GM19438 (cell line): ENCODE measurements around the gene C11orf16.
"Not testable (repeated sequence)": the region's sequence is repeated elsewhere in the genome, so short reads cannot be mapped to it uniquely, and the experiment has no call there.

Source experiments
- ATAC-seq: cut with Tn5 transposase; IDR thresholded peaks from one replicate; pipeline ENCODE4 v1.9.1; 2021; ENCODE audit warnings: low read depth; ENCODE audit not compliant: unreplicated experiment

C11orf16 gene, protein sequence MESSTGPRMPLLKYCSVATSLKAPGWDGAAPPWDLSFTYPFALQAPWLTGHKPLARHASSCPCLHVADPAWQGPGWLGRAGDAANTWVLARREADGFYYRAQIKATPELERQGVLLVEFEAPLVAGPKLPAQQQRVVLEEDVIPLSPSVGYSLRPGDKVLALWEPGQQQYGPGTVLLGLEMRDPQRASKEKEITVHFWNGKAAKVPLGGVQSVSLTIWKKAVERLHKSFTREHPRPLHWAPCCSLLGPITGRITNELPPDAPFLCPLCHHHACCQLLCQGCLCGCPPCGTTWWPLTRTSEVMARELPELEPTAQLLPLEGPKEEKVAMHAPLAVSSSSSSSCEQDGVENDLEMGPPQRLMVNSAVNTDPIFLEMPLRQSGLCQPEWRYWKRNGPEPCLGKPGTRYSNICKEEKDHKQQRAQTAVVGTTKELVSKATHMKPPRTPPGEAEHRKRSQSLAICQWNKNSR

DNA sequence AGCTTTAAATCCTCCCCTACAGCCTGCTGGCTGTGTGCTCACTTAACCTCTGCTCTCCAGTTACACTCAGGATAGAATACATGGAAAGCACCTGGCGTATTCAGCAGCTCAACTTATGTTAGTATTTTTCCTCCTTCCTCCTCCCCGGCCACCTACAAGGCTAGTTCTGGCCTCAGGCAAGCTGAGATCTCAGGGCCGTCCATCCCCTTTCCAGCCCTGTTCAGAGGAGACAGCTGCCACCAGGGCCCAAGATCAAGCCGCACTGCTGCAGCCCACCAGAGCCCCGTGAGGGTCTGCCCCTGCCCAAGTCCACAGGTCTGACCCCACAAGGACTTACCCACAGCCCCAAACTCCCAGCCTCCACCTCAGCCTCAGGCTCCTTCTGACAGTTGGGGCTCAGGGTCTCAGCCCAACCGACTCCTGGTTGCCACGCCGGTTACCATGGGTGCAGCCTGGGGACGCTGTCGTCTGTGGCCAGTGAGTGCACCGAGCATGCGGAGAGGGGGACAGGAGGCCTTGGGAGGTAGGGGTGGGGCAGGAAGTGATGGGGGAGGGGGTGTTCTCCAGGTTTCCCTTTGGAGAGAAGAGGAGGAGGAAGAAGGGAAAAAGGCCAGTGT lies at the start of gene C11orf16:
C11orf16 (minus strand) TSS at position 384 of the 617 bp plus-strand sequence. CDS start 639 bp downstream, outside the sequence.
- ATAC-seq: no peak

DNA sequence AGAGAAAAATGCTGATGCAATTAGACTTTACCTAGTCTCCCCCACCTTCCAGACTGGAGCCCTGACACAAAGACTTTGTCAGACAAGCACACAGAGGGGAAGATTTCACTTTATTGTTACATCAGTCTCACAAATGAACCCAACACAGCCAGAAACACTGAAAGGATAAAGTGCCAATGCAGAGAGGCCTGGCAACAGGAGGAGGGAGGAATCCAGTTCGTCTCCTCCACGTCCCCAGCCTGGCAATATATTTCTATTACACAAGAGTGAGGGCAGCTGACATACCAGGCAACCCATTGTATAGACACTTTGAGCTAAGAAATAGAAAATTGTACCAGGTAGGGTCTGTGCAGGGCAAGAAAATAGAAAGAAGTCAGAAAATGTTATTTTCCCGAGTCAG lies 47.7 kb upstream of the C11orf16 start:
- ATAC-seq: no peak

DNA sequence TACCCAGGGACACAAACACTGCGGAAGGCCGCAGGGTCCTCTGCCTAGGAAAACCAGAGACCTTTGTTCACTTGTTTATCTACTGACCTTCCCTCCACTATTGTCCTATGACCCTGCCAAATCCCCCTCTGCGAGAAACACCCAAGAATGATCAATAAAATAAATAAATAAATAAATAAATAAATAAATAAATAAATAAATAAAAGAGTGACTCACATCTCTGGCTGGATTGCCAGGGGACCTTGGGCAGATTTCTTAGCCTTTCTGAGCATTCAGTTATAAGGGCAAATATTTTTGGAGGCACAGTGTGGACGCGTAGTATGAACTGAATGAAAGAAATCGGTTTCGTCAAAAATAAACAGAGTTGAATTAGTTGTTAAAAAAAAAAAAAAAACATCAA lies 46.6 kb upstream of the C11orf16 start:
- not testable (repeated sequence) for ATAC-seq

DNA sequence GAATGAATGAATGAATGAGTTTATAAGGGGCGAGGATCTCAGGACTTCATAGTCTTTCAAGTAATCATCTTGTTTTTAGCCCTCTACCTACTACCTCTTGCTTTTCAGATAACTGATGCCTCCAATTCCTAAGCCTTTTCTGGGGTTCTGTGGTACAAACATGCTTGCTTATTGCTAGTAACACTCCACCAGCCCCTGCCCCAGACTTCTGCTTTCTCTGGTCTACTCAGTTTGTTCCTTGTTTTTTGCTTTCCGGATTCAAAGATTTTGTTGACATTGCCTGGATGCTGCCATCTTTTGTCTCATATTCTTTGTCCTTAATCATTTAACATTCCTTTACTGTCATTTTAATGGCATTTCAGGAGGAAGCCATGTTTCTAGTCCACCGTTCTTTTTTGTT lies 40.4 kb upstream of the C11orf16 start:
- no peak for ATAC-seq

DNA sequence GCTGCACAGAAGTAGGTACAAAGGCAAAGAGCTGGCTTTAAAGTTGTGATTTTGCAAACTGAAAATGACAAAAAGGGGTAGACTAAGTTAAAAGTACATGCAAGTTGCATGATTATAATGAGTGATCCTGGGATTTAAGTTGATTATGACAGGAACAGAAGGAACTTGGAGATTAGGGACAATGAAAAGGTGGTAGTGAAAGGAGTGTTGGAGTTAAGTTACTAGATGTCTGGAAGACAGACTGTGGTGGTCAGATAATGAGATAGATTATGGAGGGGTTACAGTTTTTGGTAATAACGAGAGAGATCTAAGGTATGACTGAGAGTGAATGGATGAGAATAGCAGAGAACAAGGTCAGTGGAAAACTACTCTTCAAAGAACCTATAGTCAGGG lies 39.2 kb upstream of the C11orf16 start:
- ATAC-seq: no peak

DNA sequence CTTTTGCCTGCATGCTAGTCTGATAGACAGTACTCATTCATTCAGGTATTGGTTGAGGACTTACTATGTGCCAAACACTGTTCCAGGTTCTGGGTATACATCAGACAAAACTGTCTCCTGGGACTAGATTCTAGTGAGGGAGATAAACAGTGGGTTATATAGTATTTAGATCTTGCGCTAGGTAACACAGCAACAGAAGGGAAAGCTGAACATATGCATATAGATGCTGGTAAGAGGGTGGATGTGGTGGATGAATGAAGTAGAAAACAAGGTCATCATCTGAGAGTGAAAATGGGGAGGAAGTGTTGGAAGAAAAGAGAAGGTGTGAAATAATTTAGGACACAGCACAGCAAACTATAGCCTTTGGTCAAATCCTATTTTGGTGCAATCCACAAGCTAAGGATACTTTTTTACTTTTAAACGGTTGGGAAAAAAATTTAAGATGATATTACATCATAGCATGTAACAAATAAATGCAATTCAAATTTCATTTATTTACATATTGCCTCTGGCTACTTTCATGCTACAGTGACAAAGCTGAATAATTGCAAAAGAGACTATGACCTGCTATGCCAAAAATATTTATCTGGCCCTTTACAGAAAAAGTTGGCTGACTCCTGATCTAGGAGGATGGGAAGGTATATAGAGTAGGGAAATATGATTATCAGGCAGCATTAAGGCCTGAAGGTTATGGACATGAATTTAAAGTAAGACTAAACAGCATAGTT lies 38.6 kb upstream of the C11orf16 start:
- ATAC-seq: no peak

DNA sequence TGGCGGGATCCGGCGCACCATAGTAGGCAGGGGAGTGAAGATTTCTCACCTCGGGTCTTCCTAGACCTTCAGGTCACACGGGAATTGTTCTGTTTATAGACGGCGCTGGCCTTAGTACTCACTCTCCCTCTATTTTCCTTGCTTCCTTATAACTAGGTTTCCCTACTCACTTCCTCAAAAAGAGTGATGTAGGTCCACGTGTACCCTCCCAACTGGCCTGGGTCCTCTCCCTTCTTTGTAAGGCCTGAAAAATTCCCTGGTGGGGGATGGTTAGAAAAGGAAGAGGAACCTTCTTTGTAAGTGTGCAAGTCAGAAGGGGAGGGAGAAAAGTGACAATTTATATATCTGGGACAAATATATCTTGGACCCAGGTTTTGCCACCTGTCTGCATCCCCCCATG lies 34.4 kb upstream of the C11orf16 start:
- no peak for ATAC-seq

DNA sequence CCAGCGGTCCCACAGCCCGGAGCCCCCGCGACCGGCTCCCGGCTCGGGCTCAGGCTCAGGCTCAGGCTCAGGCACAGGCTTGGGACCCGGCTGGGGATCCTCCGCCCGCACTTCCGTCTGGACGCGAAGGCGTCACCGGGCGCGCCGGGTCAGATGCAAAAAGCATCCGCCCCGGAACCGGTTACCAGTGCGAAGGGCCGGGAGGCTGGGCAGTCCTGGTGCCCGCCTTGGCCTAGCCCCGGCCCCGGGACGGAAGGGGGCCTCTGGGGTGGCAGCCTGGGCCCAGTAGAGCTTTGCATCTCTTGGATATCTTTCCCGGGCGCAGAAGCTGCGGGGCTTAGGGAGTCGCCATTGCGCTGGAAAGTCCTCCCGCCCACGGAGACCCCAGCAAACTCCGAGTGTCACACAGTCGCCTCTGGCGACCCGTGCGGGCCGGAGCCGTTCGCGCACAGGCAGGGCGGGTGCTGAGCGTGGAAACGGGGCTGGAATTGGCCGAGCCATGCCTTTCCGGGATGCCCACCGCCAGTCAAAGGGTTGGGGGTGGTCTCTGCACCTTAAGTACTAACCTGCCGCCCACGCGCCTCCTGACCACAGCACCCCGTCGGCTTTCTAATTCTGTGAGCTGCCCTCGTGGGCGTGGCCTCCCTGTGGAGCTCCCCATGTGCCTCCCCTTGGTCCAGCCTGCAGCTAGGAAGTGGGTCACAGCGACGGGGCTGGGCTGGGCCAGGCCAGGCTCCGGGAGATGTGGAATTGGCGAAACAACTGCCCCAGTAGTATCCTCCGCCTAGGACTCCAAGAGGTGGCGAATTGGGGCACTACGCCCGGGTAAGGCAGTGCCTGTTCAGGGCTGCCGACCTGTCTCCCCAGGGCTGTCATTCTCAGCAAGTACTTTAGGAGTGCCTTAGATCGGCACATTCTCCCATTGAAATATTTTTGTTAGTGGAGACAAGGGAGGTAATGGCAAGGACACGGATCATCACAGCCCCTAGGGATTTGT lies 31.9 kb upstream of the C11orf16 start, which contains the start of gene TMEM9B:
TMEM9B (minus strand) TSS at position 119 of the 997 bp plus-strand sequence. CDS start 129 bp downstream, outside the sequence.
- peak; percentile 86 for ATAC-seq

DNA sequence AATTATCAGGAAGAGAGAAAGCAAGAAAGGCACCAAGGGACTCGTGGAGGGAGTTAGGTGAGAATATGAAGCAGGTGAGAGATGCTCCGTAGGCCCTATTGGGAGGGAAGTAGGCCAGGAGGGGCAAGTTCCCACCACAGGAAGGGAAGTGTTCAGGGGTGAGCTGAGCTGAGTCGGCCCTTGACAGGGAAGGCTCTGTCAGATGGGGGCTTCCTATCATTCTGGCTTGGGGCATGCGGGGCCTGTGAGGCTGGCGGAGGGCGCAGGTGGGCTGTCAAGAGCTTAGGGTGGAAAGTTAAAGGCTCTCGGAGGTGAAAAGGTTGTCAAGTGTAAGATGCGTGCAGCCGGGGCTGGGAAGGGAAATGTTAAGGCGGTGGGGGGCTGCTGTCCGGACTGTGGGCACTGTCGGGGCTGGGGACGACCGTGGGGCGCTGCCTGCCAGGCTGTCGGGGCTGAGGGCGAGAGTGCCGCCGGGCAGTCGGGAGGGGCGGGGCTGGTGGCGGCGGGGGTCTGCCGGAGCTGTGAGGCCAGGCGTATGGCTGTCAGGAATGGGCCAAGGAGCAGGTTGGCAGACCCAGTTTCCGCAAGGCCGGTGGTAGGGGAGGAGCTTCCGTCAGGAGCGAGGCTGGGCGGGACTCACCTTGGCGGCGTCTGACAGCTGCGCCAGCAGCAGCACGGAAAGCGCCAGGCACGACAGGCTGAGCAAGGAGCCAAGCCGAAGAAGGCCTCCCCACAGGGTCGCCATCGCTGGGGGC lies 31.0 kb upstream of the C11orf16 start:
- ATAC-seq: peak; percentile 60

DNA sequence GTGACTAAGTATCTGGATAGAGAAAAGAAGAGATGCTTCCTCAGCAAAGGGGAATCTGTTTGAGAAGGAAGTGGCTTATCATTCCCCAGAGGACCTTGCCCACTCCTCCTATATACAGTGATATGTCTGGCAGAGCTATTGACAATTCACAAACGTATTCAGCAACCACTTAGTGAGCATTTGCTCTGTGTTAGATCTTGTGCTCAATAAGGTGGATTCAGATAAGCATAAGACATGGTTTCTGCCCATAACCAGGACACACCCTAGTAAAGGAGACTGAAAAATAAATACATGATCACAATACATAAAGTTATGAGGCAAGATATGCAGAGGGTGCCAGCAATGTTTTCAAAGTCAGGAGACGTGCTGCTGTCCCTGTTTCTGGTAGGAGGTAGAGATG lies 30.1 kb upstream of the C11orf16 start:
- ATAC-seq: no peak

DNA sequence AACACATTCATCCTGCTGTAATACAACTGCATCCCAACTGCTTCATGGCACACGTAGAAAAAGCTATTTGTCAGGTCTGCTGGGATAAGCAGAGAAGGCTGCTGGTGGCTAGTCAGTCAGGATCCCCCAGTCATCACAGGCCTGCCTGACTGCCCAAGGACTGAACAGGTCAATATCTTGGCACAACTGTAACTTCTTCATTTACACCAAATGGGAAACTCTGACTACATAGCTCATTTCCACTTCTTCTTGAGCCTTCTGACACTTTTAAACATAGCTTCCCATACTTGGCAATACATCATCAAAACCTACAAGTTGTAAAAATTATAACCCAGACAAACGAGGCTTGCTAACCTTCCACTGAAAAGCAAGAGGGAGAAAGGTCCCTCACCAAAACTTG lies 28.7 kb upstream of the C11orf16 start:
- ATAC-seq: no peak

DNA sequence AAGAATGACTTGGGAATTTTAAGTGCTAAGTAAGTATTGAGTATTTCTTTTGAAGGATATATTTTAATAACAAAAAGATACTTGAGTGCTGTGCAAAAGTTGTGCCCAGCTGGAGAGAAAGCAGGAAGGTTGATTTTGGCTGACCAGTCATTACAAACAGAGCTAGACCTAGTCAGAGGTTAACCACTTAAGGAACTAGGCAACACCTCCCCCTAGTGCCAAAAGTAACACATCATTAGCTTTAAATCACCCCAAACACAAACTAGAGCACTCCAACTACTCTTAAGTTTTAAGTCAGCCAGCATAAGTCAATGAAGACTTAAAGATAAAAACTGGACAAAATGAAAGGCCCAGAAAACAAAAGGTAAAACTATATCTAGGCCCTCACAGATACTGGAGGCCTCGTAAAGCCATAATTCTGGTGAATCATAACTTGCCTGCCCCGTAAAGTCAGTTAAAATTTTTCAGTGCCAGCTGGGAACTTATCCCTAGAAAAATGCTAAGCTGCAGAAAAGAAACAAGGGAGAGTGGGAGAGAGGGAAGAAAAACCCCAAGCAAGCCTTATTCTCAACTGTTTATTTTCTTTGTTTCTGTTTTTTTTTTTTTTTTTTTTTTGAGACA lies 26.9 kb upstream of the C11orf16 start:
- ATAC-seq: no peak

DNA sequence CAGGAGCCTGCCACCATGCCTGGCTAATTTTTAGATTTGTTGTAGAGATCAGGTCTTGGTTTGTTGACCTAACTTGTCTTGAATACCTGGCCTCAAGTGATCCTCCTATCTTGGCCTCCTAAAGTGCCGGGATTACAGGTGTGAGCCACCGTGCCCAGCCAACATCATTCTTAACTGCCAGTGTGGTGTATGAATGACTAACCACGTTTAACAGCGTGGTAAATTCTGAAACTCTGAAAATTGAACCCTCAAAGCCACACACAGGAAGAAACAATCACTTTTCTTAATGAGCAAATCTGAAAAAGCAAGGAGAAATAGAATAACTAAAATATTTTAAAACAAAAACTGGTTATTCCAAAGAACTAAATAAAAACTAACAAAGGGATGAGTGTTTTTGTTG lies 24.1 kb upstream of the C11orf16 start:
- no peak for ATAC-seq

DNA sequence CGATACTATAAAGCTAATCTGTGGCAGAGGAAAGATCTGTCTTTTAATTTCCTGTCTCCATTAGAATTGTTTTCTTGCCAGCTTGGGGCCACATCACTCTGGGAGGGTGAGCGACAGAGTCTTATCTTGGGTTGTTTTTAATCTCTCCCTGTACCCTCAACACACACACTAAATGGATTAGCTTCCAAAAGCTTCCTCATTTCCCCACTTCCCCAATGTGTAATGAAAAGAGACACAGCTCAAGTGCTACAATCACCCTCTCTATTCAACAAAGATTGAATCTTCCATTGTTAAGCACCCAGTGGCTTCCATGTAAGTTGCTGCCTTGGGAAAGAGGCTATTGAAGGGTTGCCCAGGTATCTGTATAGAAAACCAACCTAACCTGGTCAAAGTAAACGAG lies 16.1 kb upstream of the C11orf16 start:
- ATAC-seq: no peak

DNA sequence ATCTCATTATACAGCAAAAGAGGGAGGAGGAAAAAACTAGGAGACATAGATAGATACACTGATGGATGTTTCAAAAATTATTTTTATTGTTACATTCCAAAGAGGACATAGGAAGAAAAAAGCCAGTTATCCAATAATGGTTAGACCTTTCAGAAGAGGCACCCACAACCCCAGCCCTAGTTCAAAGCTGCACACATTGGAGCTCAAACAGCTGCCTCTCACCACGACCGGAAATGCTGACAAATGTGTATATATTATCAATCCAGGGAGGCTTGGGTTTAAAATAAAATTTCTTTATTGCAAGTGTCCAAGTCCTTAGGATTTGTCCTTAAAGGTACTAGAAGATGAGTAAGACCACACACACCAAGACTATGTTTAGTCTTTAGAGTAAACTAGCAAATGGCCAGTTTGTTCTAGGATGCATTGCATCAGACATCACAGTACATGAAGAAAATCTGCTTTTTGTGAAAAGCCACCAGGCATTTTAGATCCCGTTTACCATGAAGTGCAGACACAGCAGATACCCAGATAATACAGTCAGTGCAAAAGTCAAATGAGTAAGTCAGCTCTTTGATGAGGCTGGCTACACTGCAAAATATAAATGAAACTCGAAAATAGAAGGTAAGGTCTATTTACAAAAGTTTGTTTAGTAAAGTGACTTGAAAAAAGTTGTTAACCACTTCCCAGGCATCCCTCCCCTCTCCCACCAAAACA lies 14.6 kb upstream of the C11orf16 start:
- ATAC-seq: no peak

DNA sequence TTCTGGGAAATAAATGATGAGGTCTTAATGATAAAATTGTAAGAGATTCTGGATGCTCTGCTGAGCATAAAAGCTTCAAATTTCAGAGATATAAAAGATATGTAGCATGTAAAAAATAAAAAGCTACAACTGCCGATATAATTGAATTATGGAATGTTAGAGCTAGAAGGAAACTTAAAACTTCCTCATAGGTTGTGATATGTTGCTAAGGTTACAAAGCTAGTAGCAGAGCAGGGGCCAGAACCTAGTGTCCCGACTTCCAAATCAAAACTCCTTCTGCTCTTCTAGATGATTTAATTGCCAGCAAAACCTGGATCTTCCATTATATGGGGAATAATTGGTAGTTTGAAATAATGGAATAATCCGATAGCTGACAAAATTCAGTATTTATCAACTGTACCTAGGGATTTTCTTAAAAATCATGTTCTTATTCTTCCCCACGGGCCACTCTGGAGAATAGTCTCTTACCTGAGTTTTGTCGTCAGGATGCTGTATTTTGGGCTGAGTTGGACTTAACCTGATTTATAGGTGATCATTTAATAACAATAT lies 9.8 kb upstream of the C11orf16 start, which contains the start of gene ASCL3:
ASCL3 (minus strand) TSS at position 499 of the 549 bp plus-strand sequence. CDS start 4,855 bp downstream, outside the sequence.
- no peak for ATAC-seq

DNA sequence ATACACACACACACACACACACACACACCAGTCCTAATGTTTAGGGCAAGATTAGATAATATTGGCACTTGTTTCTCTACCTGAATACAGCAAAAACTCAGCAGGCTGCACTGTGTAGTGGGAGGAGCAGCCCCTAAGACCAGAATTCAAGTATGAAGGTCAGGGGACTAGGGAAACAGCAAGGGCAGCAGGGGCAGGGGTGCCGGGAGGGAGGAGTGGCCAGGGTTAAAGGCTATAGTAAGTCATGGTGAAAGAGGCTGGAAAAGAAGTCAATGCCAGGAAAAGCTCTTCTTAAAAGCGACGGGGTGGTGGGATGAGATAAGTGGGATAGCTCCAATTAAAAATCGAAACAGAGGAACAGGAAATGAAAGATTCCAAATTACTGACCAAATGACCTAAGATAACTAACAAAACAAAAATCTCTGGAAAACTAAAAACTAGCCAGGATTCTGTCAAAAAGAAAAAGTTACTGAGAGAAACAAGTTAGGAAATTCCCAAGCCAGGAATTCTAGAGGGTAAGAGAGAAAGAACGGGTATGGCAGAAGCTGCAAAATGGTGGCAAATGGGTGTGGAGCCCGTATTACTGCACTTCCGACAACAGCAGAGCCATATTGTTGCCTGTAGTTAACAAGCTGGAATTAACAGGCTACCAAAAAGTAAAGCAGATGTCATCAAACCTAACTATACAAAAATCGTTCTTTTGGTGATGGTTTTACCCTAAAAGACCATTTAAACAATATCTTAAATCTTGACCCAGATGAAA lies 8.8 kb upstream of the C11orf16 start:
- no peak for ATAC-seq
